H9 (cell line): ENCODE measurements around the gene MT1X. TPM values are rescaled to one million over a fixed set of nuclear protein-coding genes. Genes with fewer than 3 reads are reported as not detected.
A peak's percentile ranks its signal among the peaks of the same experiment; 100 is the strongest.

Source experiments
- DNase-seq: peaks from one replicate; pipeline ENCODE4 v3.0.0-alpha.2; 2017
- H2AFZ ChIP-seq: one replicate; pipeline ENCODE4 v1.6.1; 2013; ENCODE audit warnings: mild to moderate bottlenecking, low read length, control low read depth, moderate library complexity
- H2AK5ac ChIP-seq: 2 replicates; pipeline ENCODE4 v1.6.1; 2013; ENCODE audit warnings: low read length, control low read depth, mixed read lengths; ENCODE audit not compliant: insufficient read length
- H2BK120ac ChIP-seq: one replicate; pipeline ENCODE4 v1.6.1; 2013; ENCODE audit warnings: low read depth, mild to moderate bottlenecking, low read length, control low read depth, inconsistent platforms; ENCODE audit not compliant: poor library complexity, severe bottlenecking
- H2BK12ac ChIP-seq: 2 replicates; pipeline ENCODE4 v1.6.1; 2013; ENCODE audit warnings: low read length, control low read depth, mixed read lengths, low read depth; ENCODE audit not compliant: insufficient read length
- H2BK15ac ChIP-seq: 2 replicates; pipeline ENCODE4 v1.6.1; 2013; ENCODE audit warnings: low read depth, low read length, control low read depth
- H2BK20ac ChIP-seq: one replicate; pipeline ENCODE4 v1.6.1; 2013; ENCODE audit warnings: low read depth, mild to moderate bottlenecking, low read length, control low read depth, inconsistent platforms; ENCODE audit not compliant: poor library complexity, severe bottlenecking
- H2BK5ac ChIP-seq: 2 replicates; pipeline ENCODE4 v1.6.1; 2013; ENCODE audit warnings: low read length, control low read depth, mixed read lengths; ENCODE audit not compliant: insufficient read length
- H3K14ac ChIP-seq: 2 replicates; pipeline ENCODE4 v1.6.1; 2013; ENCODE audit warnings: low read length, control low read depth; ENCODE audit not compliant: insufficient read depth
- H3K18ac ChIP-seq: 2 replicates; pipeline ENCODE4 v1.6.1; 2013; ENCODE audit warnings: low read depth, mild to moderate bottlenecking, mixed read lengths, low read length, control low read depth; ENCODE audit not compliant: insufficient read length
- H3K23ac ChIP-seq: 2 replicates; pipeline ENCODE4 v1.6.1; 2013; ENCODE audit warnings: low read length, control low read depth, mixed read lengths, low read depth; ENCODE audit not compliant: insufficient read length
- H3K23me2 ChIP-seq: 2 replicates; pipeline ENCODE4 v1.6.1; 2013; ENCODE audit warnings: low read depth, mild to moderate bottlenecking, mixed read lengths, low read length, control low read depth; ENCODE audit not compliant: insufficient read length, poor library complexity, severe bottlenecking
- H3K27ac ChIP-seq: 2 replicates; pipeline ENCODE4 v1.5.1; 2013; ENCODE audit warnings: low read length, control low read depth, mixed read lengths, low read depth; ENCODE audit not compliant: insufficient read length
- H3K27me3 ChIP-seq: 2 replicates; pipeline ENCODE4 v1.6.1; 2013; ENCODE audit warnings: low read length, control low read depth, inconsistent platforms; ENCODE audit not compliant: insufficient read depth
- H3K4ac ChIP-seq: 2 replicates; pipeline ENCODE4 v1.6.1; 2013; ENCODE audit warnings: low read depth, mild to moderate bottlenecking, control low read depth, inconsistent platforms, low read length, moderate library complexity
- H3K4me1 ChIP-seq: 2 replicates; pipeline ENCODE4 v1.6.1; 2013; ENCODE audit warnings: low read length, control low read depth, inconsistent platforms; ENCODE audit not compliant: insufficient read depth
- H3K4me2 ChIP-seq: 2 replicates; pipeline ENCODE4 v1.6.1; 2013; ENCODE audit warnings: low read length, control low read depth, mixed read lengths; ENCODE audit not compliant: insufficient read length, insufficient read depth
- H3K56ac ChIP-seq: 2 replicates; pipeline ENCODE4 v1.6.1; 2013; ENCODE audit warnings: low read depth, mild to moderate bottlenecking, mixed read lengths, low read length, control low read depth; ENCODE audit not compliant: insufficient read length
- H3K79me1 ChIP-seq: 2 replicates; pipeline ENCODE4 v1.6.1; 2013; ENCODE audit warnings: low read depth, mild to moderate bottlenecking, moderate library complexity, low read length, control low read depth, inconsistent platforms; ENCODE audit not compliant: insufficient read depth, poor library complexity, severe bottlenecking
- H3K79me2 ChIP-seq: 2 replicates; pipeline ENCODE4 v1.6.1; 2013; ENCODE audit warnings: low read length, control low read depth, inconsistent platforms; ENCODE audit not compliant: insufficient read depth
- H3K9ac ChIP-seq: 2 replicates; pipeline ENCODE4 v1.6.1; 2013; ENCODE audit warnings: low read length, control low read depth, mixed read lengths; ENCODE audit not compliant: insufficient read length; ENCODE audit errors: extremely low read depth
- H3K9me3 ChIP-seq: one replicate; pipeline ENCODE4 v1.6.1; 2013; ENCODE audit warnings: low read depth, low read length, inconsistent platforms; ENCODE audit not compliant: control insufficient read depth
- H3T11ph ChIP-seq: one replicate; pipeline ENCODE4 v1.6.1; 2013; ENCODE audit warnings: mild to moderate bottlenecking, low read length, control low read depth, inconsistent platforms
- H4K20me1 ChIP-seq: one replicate; pipeline ENCODE4 v1.6.1; 2013; ENCODE audit not compliant: control insufficient read depth, insufficient read length, insufficient read depth
- H4K5ac ChIP-seq: 2 replicates; pipeline ENCODE4 v1.6.1; 2013; ENCODE audit warnings: low read depth, mild to moderate bottlenecking, mixed read lengths, low read length, control low read depth; ENCODE audit not compliant: insufficient read length
- H4K8ac ChIP-seq: replicated peaks from 2 replicates; pipeline ENCODE4 v1.6.1; 2013; ENCODE audit warnings: low read length, control low read depth, mixed read lengths, low read depth; ENCODE audit not compliant: insufficient read length
- H4K91ac ChIP-seq: 2 replicates; pipeline ENCODE4 v1.6.1; 2013; ENCODE audit warnings: low read depth, mild to moderate bottlenecking, moderate library complexity, mixed read lengths, low read length, control low read depth; ENCODE audit not compliant: insufficient read length
- H3K27ac Mint-ChIP-seq, 3 experiments: 2 replicates in 2 of 3; 3 replicates in 1 of 3; pipeline ENCODE4 v1.8.0; 2020 to 2021; ENCODE audit warnings: mixed read lengths in 3 of 3, mild to moderate bottlenecking in 1 of 3, moderate library complexity in 1 of 3
- H3K27me3 Mint-ChIP-seq: 2 replicates; pipeline ENCODE4 v1.8.0; 2021; ENCODE audit warnings: low read depth, mild to moderate bottlenecking, moderate library complexity, mixed read lengths
- H3K36me3 Mint-ChIP-seq, 3 experiments: 2 replicates in 2 of 3; 3 replicates in 1 of 3; pipeline ENCODE4 v1.8.0; 2020 to 2021; ENCODE audit warnings: low read depth in 3 of 3, mixed read lengths in 3 of 3; ENCODE audit not compliant: insufficient read depth in 1 of 3
- H3K4me1 Mint-ChIP-seq, 2 experiments: 2 replicates each; pipeline ENCODE4 v1.8.0; 2020; ENCODE audit warnings: mixed read lengths in 2 of 2
- H3K4me3 Mint-ChIP-seq, 2 experiments: 2 replicates in 1 of 2; 3 replicates in 1 of 2; pipeline ENCODE4 v1.8.0; 2020 to 2021; ENCODE audit warnings: mild to moderate bottlenecking in 2 of 2, mixed read lengths in 2 of 2, moderate library complexity in 1 of 2
- H3K9me3 Mint-ChIP-seq, 2 experiments: 2 replicates in 1 of 2; 3 replicates in 1 of 2; pipeline ENCODE4 v1.8.0; 2020; ENCODE audit warnings: mild to moderate bottlenecking in 2 of 2, mixed read lengths in 2 of 2, moderate library complexity in 1 of 2
- CTCF ChIP-seq: fragments of 200-600 bp; sonication (generic); conservative IDR thresholded peaks from 3 replicates; pipeline ENCODE4 v1.8.0; 2021; ENCODE audit warnings: antibody characterized with exemption, mild to moderate bottlenecking
- WGBS: extraction: QIAGEN DNeasy Blood & Tissue Kit; methylation state at CpG from one replicate; pipeline ENCODE4 v1.1.7; 2013; ENCODE audit warnings: missing lambda C conversion rate, low lambda C conversion rate, mixed read lengths; ENCODE audit not compliant: insufficient read length; ENCODE audit errors: extremely low coverage; 5-methylcytosine and 5-hydroxymethylcytosine counted together
- total RNA-seq: library from RNA; stranded (reverse); gene quantifications from 2 replicates; pipeline ENCODE4 v1.2.1, GENCODE V29; 2021

MT1X gene
- total RNA-seq, 1 experiment from 2014 or later: 32.1 TPM

- peak overlapping the region; percentile 7 for H3K4me2 ChIP-seq
- no peak overlapping the region; a peak in 1 of 5 replicates for H3K4me3 Mint-ChIP-seq
- DNase-seq: peak; percentile 63
Observed at GRCh38 chr16:56647641-56648431, 34.4 kb upstream of the MT1X start.

More at GRCh38 chr16:56647641-56648431, 34.4 kb upstream of the MT1X start:
- no peak overlapping the region for H2BK20ac ChIP-seq
- H3K9me3 ChIP-seq: no peaks in the 10 kb centered on the region
- no peak overlapping the region for H2AFZ ChIP-seq
- no peak overlapping the region for H2BK15ac ChIP-seq
- H3K23ac ChIP-seq: no peak overlapping the region
- H4K8ac ChIP-seq: no peak overlapping the region
- Mint-ChIP-seq H3K9me3 (no peaks in the 10 kb centered on the region), H3K36me3 (no peaks in the 10 kb centered on the region), H3K4me1 (peaks cover 13 to 24% of the 10 kb centered on the region in 2 experiments), H3K27me3 (peaks cover 96% of the 10 kb centered on the region), H3K27ac (no peak overlapping the region)
- no peak overlapping the region for H2BK12ac ChIP-seq
- no peaks in the 10 kb centered on the region for H3K79me2 ChIP-seq
- H3K9ac ChIP-seq: no peak overlapping the region
- WGBS: no CpG with 5 or more reads among the region's 33 CpGs
- H4K91ac ChIP-seq: no peak overlapping the region
- no peak overlapping the region for H3K27ac ChIP-seq
- H3K56ac ChIP-seq: no peak overlapping the region
- H3K4me1 ChIP-seq: no peaks in the 10 kb centered on the region
- H2BK5ac ChIP-seq: no peak overlapping the region
- no peak overlapping the region for H3K4ac ChIP-seq
- H3K27me3 ChIP-seq: peaks cover 43% of the 10 kb centered on the region; the same call in 1 of the 2 replicates
- no peak overlapping the region for H2BK120ac ChIP-seq
- H3T11ph ChIP-seq: no peak overlapping the region
- H3K79me1 ChIP-seq: no peaks in the 10 kb centered on the region
- H3K23me2 ChIP-seq: no peaks in the 10 kb centered on the region
- no peak overlapping the region for H3K18ac ChIP-seq
- H4K20me1 ChIP-seq: no peaks in the 10 kb centered on the region
- peak; percentile 37; the same call in 2 of the 3 replicates for TF ChIP-seq CTCF
- H3K14ac ChIP-seq: no peak overlapping the region
- H2AK5ac ChIP-seq: no peak overlapping the region
- no peak overlapping the region for H4K5ac ChIP-seq
